Left ventricle myocardium inferior (tissue), 1 donor: ENCODE measurements around the gene MELK. TPM values are rescaled to one million over a fixed set of nuclear protein-coding genes. Genes with fewer than 3 reads are reported as not detected.
"Not testable (repeated sequence)": the region's sequence is repeated elsewhere in the genome, so short reads cannot be mapped to it uniquely, and the experiment has no call there.

Experiments used
- DNase-seq: peaks from one replicate; pipeline ENCODE4 v3.0.0-alpha.2; 2020
- H3K27ac ChIP-seq: fragments of 200-600 bp; replicated peaks from 2 replicates; pipeline ENCODE4 v1.8.0; 2021
- H3K27me3 ChIP-seq: fragments of 200-600 bp; 2 replicates; pipeline ENCODE4 v1.8.0; 2021; ENCODE audit warnings: low read depth
- H3K36me3 ChIP-seq: fragments of 200-600 bp; 2 replicates; pipeline ENCODE4 v1.8.0; 2021
- H3K4me1 ChIP-seq: fragments of 200-600 bp; 2 replicates; pipeline ENCODE4 v1.8.0; 2021
- H3K4me3 ChIP-seq: fragments of 200-600 bp; 2 replicates; pipeline ENCODE4 v1.8.0; 2021; ENCODE audit warnings: mild to moderate bottlenecking, moderate library complexity
- H3K9me3 ChIP-seq: fragments of 200-600 bp; replicated peaks from 2 replicates; pipeline ENCODE4 v1.8.0; 2021
- CTCF ChIP-seq: fragments of 200-600 bp; IDR thresholded peaks from 2 replicates; pipeline ENCODE4 v1.8.0; 2021; ENCODE audit warnings: antibody characterized with exemption, mild to moderate bottlenecking, borderline replicate concordance
- intact Hi-C: fragments of 100-400 bp; cut with micrococcal nuclease; formaldehyde crosslinking; loops from one replicate; pipeline ENCODE4 v1.11.0; 2022
- total RNA-seq: library from RNA; stranded (reverse); fragmentation: NEBNext Ultra II Directional; extraction: Animal tissue kit (Norgen Biotek cat#: 25700); gene quantifications from one replicate; pipeline ENCODE4 v1.2.1, GENCODE V29; 2021
- donor health status: DM: no; HTN: yes; CAD: no; lungs with severe emphysema.

The MELK gene
- total RNA-seq, 1 donor from 2014 or later = 0.27 TPM

DNA sequence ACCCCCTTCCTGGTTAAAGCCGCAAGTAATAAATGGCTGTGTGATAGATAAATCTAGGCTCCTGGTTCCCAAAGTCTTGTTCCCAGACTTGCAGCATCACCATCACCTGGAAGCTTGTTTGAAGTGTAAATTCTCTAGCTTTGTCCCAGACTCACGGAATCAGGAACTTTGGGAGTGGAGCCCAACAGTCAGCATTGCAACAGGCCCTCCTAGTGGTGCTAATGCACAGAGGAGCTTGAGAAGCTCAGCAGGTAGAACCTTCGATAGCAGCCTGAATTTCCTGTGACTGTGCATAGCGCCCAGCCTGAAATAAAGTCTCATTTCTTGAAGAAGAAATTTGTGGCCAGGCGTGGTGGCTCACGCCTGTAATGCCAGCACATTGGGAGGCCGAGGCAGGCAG lies 30.3 kb upstream of the MELK start:
- Histone ChIP-seq H3K4me3 (no peak overlapping the region), H3K4me1 (no peaks in the 10 kb centered on the region), H3K9me3 (no peaks in the 10 kb centered on the region), H3K27me3 (peaks cover 21% of the 10 kb centered on the region), H3K27ac (no peak overlapping the region), H3K36me3 (no peaks in the 10 kb centered on the region)
- intact Hi-C loops = no loop called here
- DNase-seq = no peak
- TF ChIP-seq CTCF = no peak

DNA sequence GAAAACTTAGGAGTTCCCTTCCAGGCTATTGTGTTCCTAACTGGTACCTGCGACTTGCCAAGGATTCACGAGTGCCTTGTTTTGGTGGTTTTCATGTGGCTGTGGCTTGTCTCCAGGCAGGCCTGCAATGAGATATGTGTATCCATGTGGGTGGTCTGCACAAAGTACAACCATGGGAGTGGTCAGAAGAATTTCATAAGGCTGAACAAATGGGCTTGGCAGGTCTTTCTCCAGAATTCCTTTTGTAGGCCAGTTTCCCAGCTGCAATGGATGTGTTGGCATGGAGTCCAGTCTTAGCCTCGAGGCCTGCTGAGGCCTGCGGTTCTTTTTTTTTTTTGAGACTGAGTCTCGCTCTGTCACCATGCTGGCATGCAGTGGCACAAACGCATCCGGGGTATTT lies 28.8 kb upstream of the MELK start:
- intact Hi-C loops = no loop called here
- H3K27me3 ChIP-seq = peaks cover 30% of the 10 kb centered on the region
- H3K4me1 ChIP-seq = no peaks in the 10 kb centered on the region
- H3K9me3 ChIP-seq = no peaks in the 10 kb centered on the region
- peak overlapping the region; percentile 16 for H3K27ac ChIP-seq
- no peak overlapping the region for H3K4me3 ChIP-seq
- no peak for DNase-seq
- H3K36me3 ChIP-seq = no peaks in the 10 kb centered on the region
- no peak for TF ChIP-seq CTCF

DNA sequence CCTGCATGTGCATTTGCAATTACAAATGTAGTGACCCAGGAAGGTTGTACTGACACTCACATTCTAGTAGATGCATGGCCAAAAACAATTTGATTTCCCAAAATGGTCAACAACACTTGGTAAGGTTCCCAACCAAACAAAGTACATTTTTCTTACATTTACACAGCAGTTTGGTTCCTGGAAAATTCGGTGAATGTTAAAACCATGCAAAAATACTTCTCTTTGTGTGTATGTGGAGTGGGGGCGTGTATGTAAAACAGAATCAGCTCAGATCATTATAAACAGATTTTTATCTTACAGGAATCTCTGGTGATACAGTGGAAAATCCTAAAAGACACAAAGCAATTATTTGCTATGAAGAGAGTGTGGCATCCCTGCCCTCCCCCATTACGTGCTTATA lies 25.1 kb upstream of the MELK start:
- TF ChIP-seq CTCF = no peak
- no peak for DNase-seq
- H3K4me3 ChIP-seq = no peak overlapping the region
- intact Hi-C loops = no loop called here
- no peaks in the 10 kb centered on the region for H3K36me3 ChIP-seq
- H3K9me3 ChIP-seq = no peaks in the 10 kb centered on the region
- peaks cover 30% of the 10 kb centered on the region for H3K27me3 ChIP-seq
- H3K27ac ChIP-seq = no peak overlapping the region
- H3K4me1 ChIP-seq = no peaks in the 10 kb centered on the region

DNA sequence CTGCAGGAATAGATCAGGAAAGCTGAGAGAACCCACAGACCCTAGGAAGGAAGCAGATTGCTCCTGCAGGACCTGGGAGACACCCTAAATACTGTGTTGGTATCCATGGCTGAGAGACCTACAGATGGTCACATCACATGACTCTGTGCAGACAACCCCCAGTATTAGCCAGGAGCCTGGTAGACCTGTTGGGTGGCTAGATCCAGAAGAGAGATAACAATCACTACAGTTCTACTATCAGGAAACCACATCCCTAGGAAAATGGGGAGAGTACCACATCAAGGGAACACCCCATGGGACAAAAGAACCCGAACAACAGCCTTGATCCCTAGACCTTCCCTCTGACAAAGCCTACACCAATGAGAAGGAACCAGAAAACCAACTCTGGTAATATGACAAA lies 24.2 kb upstream of the MELK start:
- DNase-seq = no peak
- intact Hi-C loops = no loop called here
- no peaks in the 10 kb centered on the region for H3K36me3 ChIP-seq
- H3K4me1 ChIP-seq = no peaks in the 10 kb centered on the region
- no peak overlapping the region for H3K4me3 ChIP-seq
- H3K27ac ChIP-seq = no peak overlapping the region
- TF ChIP-seq CTCF = no peak
- H3K9me3 ChIP-seq = no peaks in the 10 kb centered on the region
- peaks cover 30% of the 10 kb centered on the region for H3K27me3 ChIP-seq

GRCh38 chr9:36550135-36550534 lies 22.6 kb upstream of the MELK start:
- intact Hi-C loops = no loop called here
- no peak for TF ChIP-seq CTCF
- no peaks in the 10 kb centered on the region for H3K4me1 ChIP-seq
- peaks cover 28% of the 10 kb centered on the region for H3K27me3 ChIP-seq
- no peak overlapping the region for H3K4me3 ChIP-seq
- no peak overlapping the region for H3K27ac ChIP-seq
- H3K36me3 ChIP-seq = no peaks in the 10 kb centered on the region
- no peak for DNase-seq
- no peaks in the 10 kb centered on the region for H3K9me3 ChIP-seq

- intact Hi-C loops, H3K9me3 ChIP-seq, DNase-seq, H3K4me1 ChIP-seq, H3K27ac ChIP-seq, H3K36me3 ChIP-seq, H3K4me3 ChIP-seq: not testable (repeated sequence)
- peaks cover 24% of the 10 kb centered on the region for H3K27me3 ChIP-seq
Measured at GRCh38 chr9:36550631-36551098, 22.0 kb upstream of the MELK start.
